ENCODE results near the gene SEL1L. TPM values are rescaled to one million over a fixed set of nuclear protein-coding genes. Genes with fewer than 3 reads are reported as not detected.
"Not testable (repeated sequence)": the region's sequence is repeated elsewhere in the genome, so short reads cannot be mapped to it uniquely, and the experiment has no call there.

Gene SEL1L
- polyA plus RNA-seq, 3 donors, result 8.9 to 81.7 (median 21.0) TPM

- no peak overlapping the region for H3K27ac ChIP-seq (ENCODE audit: low read depth, low read length)
- WGBS, 3 donors, result 56 to 98% (median 91%) methylated on average over 2 of the region's 2 CpGs
These were observed 28.8 kb downstream of the SEL1L start for GRCh38 chr14:81504864-81505263.

DNA sequence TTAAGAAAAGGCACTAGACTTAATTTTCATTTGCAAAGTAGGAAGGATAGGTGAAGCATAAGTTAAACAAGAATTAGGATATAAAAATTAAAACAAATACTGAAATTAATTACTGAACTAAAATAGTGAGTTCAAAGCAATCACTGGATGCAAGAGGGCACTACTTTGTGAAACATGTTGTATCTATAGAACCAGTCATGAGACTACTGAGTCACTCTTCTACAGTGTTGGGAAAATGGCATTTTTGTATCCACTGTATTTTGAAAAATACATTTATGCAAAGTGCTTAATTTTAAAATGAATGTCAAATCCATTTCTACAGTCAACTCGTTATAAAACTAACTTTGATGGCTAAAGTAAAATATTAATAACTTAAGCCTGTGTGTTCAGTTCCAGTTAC, 47.9 kb downstream of the SEL1L start:
- no peak overlapping the region for H3K27ac ChIP-seq (ENCODE audit: low read depth, low read length)
- WGBS, 3 donors, result 36 to 93% (median 90%) methylated on average over 1 of the region's 1 CpG

GRCh38 chr14:81485372-81485771, 48.3 kb downstream of the SEL1L start:
- WGBS, 3 donors, result 53 to 93% (median 88%) methylated on average over 7 of the region's 7 CpGs

GRCh38 chr14:81484120-81484519, 49.5 kb downstream of the SEL1L start:
- no peak overlapping the region for H3K27ac ChIP-seq (ENCODE audit: low read depth, low read length)
- 49 to 93% (median 87%) methylated on average over 4 of the region's 4 CpGs for WGBS, 3 donors

More at GRCh38 chr14:81485372-81485771, 48.3 kb downstream of the SEL1L start:
- no peak overlapping the region for H3K27ac ChIP-seq (ENCODE audit: low read depth, low read length)

GRCh38 chr14:81480741-81481140, 52.9 kb downstream of the SEL1L start:
- 72 to 92% (median 92%) methylated on average over 5 of the region's 5 CpGs for WGBS, 3 donors
- H3K27ac ChIP-seq (ENCODE audit: low read depth, low read length), result no peak overlapping the region

DNA sequence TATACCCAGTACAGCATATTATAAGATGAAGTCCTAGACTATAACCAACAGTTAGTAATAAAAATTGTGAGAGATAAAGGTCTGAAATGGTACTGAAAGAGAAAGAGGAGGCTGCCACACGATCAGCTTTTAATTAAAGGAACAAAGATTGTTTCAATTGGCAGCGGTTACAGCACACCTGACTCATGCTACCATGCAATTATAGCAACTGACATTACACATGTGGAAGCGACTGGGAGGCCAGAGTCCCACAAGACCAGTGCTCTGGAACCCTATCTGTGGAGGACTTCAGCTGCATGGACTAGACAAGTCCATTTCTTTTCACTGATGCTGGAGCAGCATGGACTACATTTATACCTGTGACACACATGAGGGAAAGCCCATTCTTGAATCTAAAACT, 55.2 kb downstream of the SEL1L start:
- H3K27ac ChIP-seq (ENCODE audit: low read depth, low read length), result no peak overlapping the region
- WGBS, 3 donors, result 55 to 84% (median 67%) methylated on average over 3 of the region's 3 CpGs

GRCh38 chr14:81476816-81477215, 56.8 kb downstream of the SEL1L start:
- 58 to 97% (median 95%) methylated on average over 5 of the region's 5 CpGs for WGBS, 3 donors
- no peak overlapping the region for H3K27ac ChIP-seq (ENCODE audit: low read depth, low read length)

DNA sequence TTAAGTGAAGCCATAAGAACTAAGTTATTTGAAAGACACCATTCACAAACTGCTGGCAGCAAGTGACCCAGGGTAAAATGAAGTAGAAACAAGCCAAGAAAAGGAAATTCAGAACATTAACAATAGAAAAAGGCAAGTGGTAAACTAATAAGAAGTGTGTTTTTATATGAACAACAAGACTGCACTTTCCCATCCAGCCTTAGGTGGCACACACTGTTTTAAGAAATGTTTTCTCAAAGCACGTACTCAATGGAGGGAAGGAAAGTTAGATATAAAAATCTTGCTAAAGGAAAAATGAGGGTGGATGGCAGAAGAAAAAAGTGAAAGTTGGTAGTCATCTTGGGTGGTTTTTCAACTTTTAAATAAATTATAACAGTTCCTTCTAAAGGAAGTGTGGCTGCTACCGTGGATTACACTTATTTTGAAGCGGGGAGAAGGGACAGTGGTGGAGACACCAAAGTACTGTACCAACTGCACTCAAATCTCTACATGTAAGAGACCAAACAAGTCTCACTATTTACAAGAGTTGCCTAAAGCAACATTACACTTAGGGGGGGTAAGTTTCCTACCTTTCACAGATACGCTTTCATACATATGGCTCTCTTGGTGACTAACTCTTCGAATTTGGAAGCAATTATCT, 58.8 kb downstream of the SEL1L start:
- H3K27ac ChIP-seq (ENCODE audit: low read depth, low read length), result no peak overlapping the region
- WGBS, 3 donors, result 82 to 91% (median 88%) methylated on average over 5 of the region's 5 CpGs

GRCh38 chr14:81474148-81474492, 59.5 kb downstream of the SEL1L start:
- WGBS, 3 donors, result 33 to 71% (median 53%) methylated on average over 2 of the region's 2 CpGs
- no peak overlapping the region for H3K27ac ChIP-seq (ENCODE audit: low read depth, low read length)

- WGBS, 3 donors, result 53 to 70% (median 63%) methylated on average over 3 of the region's 3 CpGs
- H3K27ac ChIP-seq (ENCODE audit: low read depth, low read length), result no peak overlapping the region
These were observed 60.1 kb downstream of the SEL1L start for GRCh38 chr14:81473456-81474147.

DNA sequence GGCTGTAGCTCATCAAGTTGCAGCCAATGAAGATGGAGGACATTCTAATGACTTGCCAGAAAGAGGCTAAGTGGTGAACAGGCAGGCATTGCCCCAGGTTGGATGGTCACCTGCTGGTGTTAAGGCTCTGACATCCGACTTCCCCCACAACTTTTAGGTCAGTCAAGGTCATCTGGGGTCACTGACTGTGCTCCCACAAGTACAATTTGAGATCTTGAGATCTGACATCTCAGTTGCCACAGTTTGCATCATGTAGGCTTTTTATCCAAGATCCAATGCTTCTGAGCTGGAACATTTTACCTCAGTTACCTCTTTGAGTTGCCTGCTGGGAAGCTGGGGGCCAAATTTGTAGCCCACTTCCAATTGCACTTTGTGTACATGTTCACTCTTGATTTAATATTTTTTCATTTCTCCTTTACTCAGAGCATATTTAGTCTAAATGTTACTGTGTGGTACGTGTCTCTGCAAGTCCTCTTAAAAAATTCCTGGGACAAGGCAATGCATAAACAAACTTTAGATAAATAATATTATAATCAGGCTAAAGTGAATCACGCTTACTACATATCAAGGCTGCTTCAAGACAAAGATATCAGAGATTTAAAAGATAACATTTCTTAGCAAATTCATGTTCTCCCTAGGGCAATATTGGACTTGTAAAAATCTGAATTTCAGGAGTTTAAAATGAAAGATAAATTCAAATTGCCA, 61.4 kb downstream of the SEL1L start:
- H3K27ac ChIP-seq (ENCODE audit: low read depth, low read length), result no peak overlapping the region
- WGBS, 3 donors, result 69 to 99% (median 96%) methylated on average over 3 of the region's 3 CpGs

- H3K27ac ChIP-seq (ENCODE audit: low read depth, low read length), result no peak overlapping the region
These were observed 62.6 kb downstream of the SEL1L start for GRCh38 chr14:81471062-81471461.

GRCh38 chr14:81470557-81470826, 63.2 kb downstream of the SEL1L start:
- 59 to 91% (median 86%) methylated on average over 5 of the region's 5 CpGs for WGBS, 3 donors
- not testable (repeated sequence) for H3K27ac ChIP-seq (ENCODE audit: low read depth, low read length)

More at GRCh38 chr14:81471062-81471461, 62.6 kb downstream of the SEL1L start:
- WGBS, 3 donors, result 32 to 64% (median 61%) methylated on average over 7 of the region's 7 CpGs

GRCh38 chr14:81466854-81467253, 66.8 kb downstream of the SEL1L start:
- 33 to 89% (median 81%) methylated on average over 5 of the region's 5 CpGs for WGBS, 3 donors
- no peak overlapping the region for H3K27ac ChIP-seq (ENCODE audit: low read depth, low read length)

GRCh38 chr14:81465507-81466228, 68.0 kb downstream of the SEL1L start:
- no peak overlapping the region for H3K27ac ChIP-seq (ENCODE audit: low read depth, low read length)
- WGBS, 3 donors, result 76 to 82% (median 78%) methylated on average over 13 of the region's 13 CpGs

DNA sequence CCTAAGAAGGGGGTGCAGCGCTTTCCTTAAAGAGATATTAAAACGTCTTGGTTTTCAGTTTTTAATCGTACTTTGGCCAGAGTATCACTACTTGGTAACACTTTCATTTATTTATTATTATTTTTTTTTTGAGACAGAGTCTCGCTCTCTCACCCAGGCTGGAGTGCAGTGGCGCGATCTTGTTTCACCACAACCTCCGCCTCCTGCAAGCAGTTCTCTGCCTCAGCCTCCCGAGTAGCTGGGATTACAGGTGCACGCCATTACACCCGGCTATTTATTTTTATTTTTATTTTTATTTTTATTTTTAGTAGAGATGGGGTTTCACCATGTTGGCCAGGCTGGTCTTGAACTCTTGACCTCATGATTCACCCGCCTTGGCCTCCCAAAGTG, 68.7 kb downstream of the SEL1L start:
- H3K27ac ChIP-seq (ENCODE audit: low read depth, low read length), result not testable (repeated sequence)
- 33 to 40% (median 37%) methylated on average over 11 of the region's 11 CpGs for WGBS, 3 donors

- no peak overlapping the region for H3K27ac ChIP-seq (ENCODE audit: low read depth, low read length)
- WGBS, 3 donors, result 18 to 21% (median 19%) methylated on average over 15 of the region's 15 CpGs
These were observed 69.2 kb downstream of the SEL1L start for GRCh38 chr14:81464253-81465002.

GRCh38 chr14:81462356-81462755, 71.3 kb downstream of the SEL1L start:
- 93 to 97% (median 94%) methylated on average over 26 to 30 of the region's 30 CpGs for WGBS, 3 donors
- not testable (repeated sequence) for H3K27ac ChIP-seq (ENCODE audit: low read depth, low read length)

Data from adipose tissue (tissue), 3 donors.